GM23338 (cell line): ENCODE measurements around the gene NUDCD2. TPM values are rescaled to one million over a fixed set of nuclear protein-coding genes. Genes with fewer than 3 reads are reported as not detected.

Experiments
- ATAC-seq: fragments of 200-7000 bp; cut with Tn5 transposase; 3 replicates; pipeline ENCODE4 v1.9.1; 2020
- DNase-seq: peaks from one replicate; pipeline ENCODE4 v3.0.0-alpha.2; 2015; ENCODE audit warnings: low spot score
- H2AFZ ChIP-seq: fragments of 200-600 bp; sonication (generic); 2 replicates; pipeline ENCODE4 v1.8.0; 2016; ENCODE audit warnings: antibody characterized with exemption, mild to moderate bottlenecking, moderate library complexity
- H3F3A ChIP-seq: fragments of 200-600 bp; sonication (generic); replicated peaks from 2 replicates; pipeline ENCODE4 v1.8.0; 2017; ENCODE audit warnings: antibody characterized with exemption, mixed run types, low read depth
- H3K27ac ChIP-seq: fragments of 200-600 bp; sonication (generic); 2 replicates; pipeline ENCODE4 v1.6.1; 2016; ENCODE audit warnings: low read depth
- H3K27me3 ChIP-seq: fragments of 200-600 bp; sonication (generic); 2 replicates; pipeline ENCODE4 v1.8.0; 2016; ENCODE audit warnings: mild to moderate bottlenecking, mixed run types, moderate library complexity; ENCODE audit not compliant: insufficient read depth
- H3K36me3 ChIP-seq: fragments of 200-600 bp; sonication (generic); 2 replicates; pipeline ENCODE4 v1.8.0; 2016; ENCODE audit warnings: mild to moderate bottlenecking; ENCODE audit not compliant: insufficient read depth
- H3K4me1 ChIP-seq: fragments of 200-600 bp; sonication (generic); 2 replicates; pipeline ENCODE4 v1.8.0; 2016; ENCODE audit warnings: mild to moderate bottlenecking, moderate library complexity; ENCODE audit not compliant: insufficient read depth
- H3K4me2 ChIP-seq: fragments of 200-600 bp; sonication (generic); 2 replicates; pipeline ENCODE4 v1.7.1; 2017; ENCODE audit warnings: mixed run types
- H3K4me3 ChIP-seq: fragments of 200-600 bp; sonication (generic); 2 replicates; pipeline ENCODE4 v1.6.1; 2016; ENCODE audit warnings: mixed run types
- H3K79me2 ChIP-seq: fragments of 200-600 bp; sonication (generic); replicated peaks from 2 replicates; pipeline ENCODE4 v1.8.0; 2017; ENCODE audit warnings: mild to moderate bottlenecking; ENCODE audit not compliant: insufficient read depth
- H3K9me2 ChIP-seq: fragments of 200-600 bp; sonication (generic); 2 replicates; pipeline ENCODE4 v1.8.0; 2017; ENCODE audit not compliant: insufficient read depth
- H4K20me1 ChIP-seq: fragments of 200-600 bp; sonication (generic); replicated peaks from 2 replicates; pipeline ENCODE4 v1.8.0; 2017; ENCODE audit warnings: mild to moderate bottlenecking; ENCODE audit not compliant: insufficient read depth
- H3K27ac Mint-ChIP-seq: 2 replicates; pipeline ENCODE4 v1.8.0; 2020; ENCODE audit warnings: inconsistent platforms, mild to moderate bottlenecking, moderate library complexity, mixed read lengths
- H3K27me3 Mint-ChIP-seq: 3 replicates; pipeline ENCODE4 v1.8.0; 2022; ENCODE audit warnings: low read depth, mild to moderate bottlenecking, moderate library complexity, mixed read lengths, inconsistent platforms; ENCODE audit not compliant: insufficient read depth, poor library complexity
- H3K36me3 Mint-ChIP-seq: 3 replicates; pipeline ENCODE4 v1.8.0; 2021; ENCODE audit warnings: low read depth, mild to moderate bottlenecking, inconsistent platforms, moderate library complexity, mixed read lengths
- H3K4me1 Mint-ChIP-seq: 3 replicates; pipeline ENCODE4 v1.8.0; 2020; ENCODE audit warnings: mild to moderate bottlenecking, inconsistent platforms, mixed read lengths
- H3K4me3 Mint-ChIP-seq: 3 replicates; pipeline ENCODE4 v1.8.0; 2021; ENCODE audit warnings: moderate library complexity, mild to moderate bottlenecking, inconsistent platforms, mixed read lengths
- H3K9me3 Mint-ChIP-seq: 3 replicates; pipeline ENCODE4 v1.8.0; 2020; ENCODE audit warnings: moderate library complexity, mild to moderate bottlenecking, inconsistent platforms, mixed read lengths
- CREB1 ChIP-seq: fragments of 250-450 bp; sonication (Bioruptor Pico); IDR thresholded peaks from 2 replicates; pipeline ENCODE4 v1.5.0; 2020; ENCODE audit warnings: low read depth, mild to moderate bottlenecking, moderate library complexity
- ETS1 ChIP-seq: IDR thresholded peaks from 2 replicates; pipeline ENCODE4 v1.6.1; 2016; ENCODE audit warnings: antibody characterized with exemption
- EZH2phosphoT487 ChIP-seq: fragments of 200-600 bp; sonication (generic); IDR thresholded peaks from one replicate; pipeline ENCODE4 v1.8.1; 2018; ENCODE audit warnings: antibody characterized with exemption; ENCODE audit not compliant: unreplicated experiment
- JUNB ChIP-seq: IDR thresholded peaks from one replicate; pipeline ENCODE4 v1.6.1; 2016; ENCODE audit warnings: antibody characterized with exemption; ENCODE audit not compliant: unreplicated experiment
- REST ChIP-seq: IDR thresholded peaks from one replicate; pipeline ENCODE4 v1.6.1; 2018; ENCODE audit warnings: antibody characterized with exemption; ENCODE audit not compliant: unreplicated experiment
- STAT1 ChIP-seq: IDR thresholded peaks from one replicate; pipeline ENCODE4 v1.6.1; 2016; ENCODE audit warnings: antibody characterized with exemption; ENCODE audit not compliant: unreplicated experiment
- ZNF114 ChIP-seq: fragments of 250-450 bp; sonication (Bioruptor Pico); IDR thresholded peaks from 2 replicates; pipeline ENCODE4 v1.5.0; 2020; ENCODE audit warnings: mild to moderate bottlenecking, moderate library complexity
- polyA plus RNA-seq: library from polyadenylated mRNA; unstranded; fragments of >200 nt; fragmentation: Nextera tagmentation; extraction: Ambion mirVana; gene quantifications from 2 replicates; pipeline ENCODE4 v1.2.1, GENCODE V29; 2016
- total RNA-seq: library from RNA; depleted of rRNA; stranded (reverse); fragments of >200 nt; shearing (Covaris generic); gene quantifications from 2 replicates; pipeline ENCODE4 v1.2.3, GENCODE V29; 2014
- TF ChIP-seq, protein P1 (sequence below), 2 experiments: fragments of 200-600 bp in 1 of 2; sonication (generic) in 1 of 2; conservative IDR thresholded peaks; 2 replicates each; pipeline versions ENCODE4 v1.5.1 to v1.6.1; 2016 to 2017; ENCODE audit warnings: antibody characterized with exemption in 2 of 2, low read depth in 2 of 2, mild to moderate bottlenecking in 2 of 2, moderate library complexity in 1 of 2

NUDCD2 gene
- total and polyA plus RNA-seq, 2 experiments from 2014 or later = 23.2 to 123 TPM

GRCh38 chr5:163489745-163490075 is 29.8 kb upstream of the NUDCD2 start (continued):
- no peak for TF ChIP-seq REST
- no peak for TF ChIP-seq STAT1
- TF ChIP-seq EZH2phosphoT487 = no peak

DNA sequence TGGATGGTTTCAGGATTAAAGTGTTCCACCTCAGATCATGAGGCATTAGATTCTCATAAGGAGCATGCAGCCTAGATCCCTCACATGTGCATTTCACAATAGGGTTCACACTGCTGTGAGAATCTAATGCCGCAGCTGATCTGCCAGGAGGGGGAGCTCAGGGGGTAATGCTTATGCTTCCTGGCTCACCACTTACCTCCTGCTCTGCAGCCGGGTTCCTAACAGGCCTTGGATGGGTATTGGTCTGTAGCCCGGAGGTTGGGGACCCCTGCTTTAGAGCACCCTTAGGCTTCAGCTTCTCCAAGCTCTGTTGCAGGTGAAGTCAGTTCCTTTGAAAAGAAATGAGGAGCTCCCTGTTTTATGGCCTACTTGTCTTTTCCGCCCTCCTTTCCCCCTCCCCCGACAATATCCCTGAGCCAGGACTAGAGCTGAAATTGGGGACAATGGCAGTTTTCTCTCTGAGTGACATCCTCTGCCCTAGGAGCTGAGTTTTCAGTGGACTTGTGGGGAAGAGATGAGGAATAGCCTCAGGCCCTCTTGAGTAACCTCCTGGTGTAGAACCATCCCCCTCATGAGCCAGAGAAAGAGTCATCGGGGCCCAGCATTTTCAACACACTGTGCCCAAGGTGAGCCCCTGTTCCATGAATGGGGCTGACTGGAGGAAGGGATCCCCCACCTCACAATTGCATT is 29.3 kb upstream of the NUDCD2 start:
- peaks cover 23% of the 10 kb centered on the region for H3K9me3 Mint-ChIP-seq
- Histone ChIP-seq H4K20me1 (no peaks in the 10 kb centered on the region), H3K79me2 (no peaks in the 10 kb centered on the region; the same call in 1 of the 2 replicates), H2AFZ (no peak overlapping the region), H3K4me3 (no peak overlapping the region), H3K27ac (no peak overlapping the region), H3K9me2 (no peaks in the 10 kb centered on the region), H3K4me1 (0 out of 2 replicates have a peak, but pooled peaks cover 5% of the 10 kb centered on the region), H3K27me3 (no peaks in the 10 kb centered on the region), H3K36me3 (peaks cover 57% of the 10 kb centered on the region), H3F3A (no peaks in the 10 kb centered on the region), H3K4me2 (no peak overlapping the region)
- H3K4me3 Mint-ChIP-seq = no peak overlapping the region
- ATAC-seq = peak; percentile 98
- H3K36me3 Mint-ChIP-seq = peaks cover 83% of the 10 kb centered on the region
- no peak for TF ChIP-seq JUNB
- TF ChIP-seq, protein P1, sequence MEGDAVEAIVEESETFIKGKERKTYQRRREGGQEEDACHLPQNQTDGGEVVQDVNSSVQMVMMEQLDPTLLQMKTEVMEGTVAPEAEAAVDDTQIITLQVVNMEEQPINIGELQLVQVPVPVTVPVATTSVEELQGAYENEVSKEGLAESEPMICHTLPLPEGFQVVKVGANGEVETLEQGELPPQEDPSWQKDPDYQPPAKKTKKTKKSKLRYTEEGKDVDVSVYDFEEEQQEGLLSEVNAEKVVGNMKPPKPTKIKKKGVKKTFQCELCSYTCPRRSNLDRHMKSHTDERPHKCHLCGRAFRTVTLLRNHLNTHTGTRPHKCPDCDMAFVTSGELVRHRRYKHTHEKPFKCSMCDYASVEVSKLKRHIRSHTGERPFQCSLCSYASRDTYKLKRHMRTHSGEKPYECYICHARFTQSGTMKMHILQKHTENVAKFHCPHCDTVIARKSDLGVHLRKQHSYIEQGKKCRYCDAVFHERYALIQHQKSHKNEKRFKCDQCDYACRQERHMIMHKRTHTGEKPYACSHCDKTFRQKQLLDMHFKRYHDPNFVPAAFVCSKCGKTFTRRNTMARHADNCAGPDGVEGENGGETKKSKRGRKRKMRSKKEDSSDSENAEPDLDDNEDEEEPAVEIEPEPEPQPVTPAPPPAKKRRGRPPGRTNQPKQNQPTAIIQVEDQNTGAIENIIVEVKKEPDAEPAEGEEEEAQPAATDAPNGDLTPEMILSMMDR (conservative IDR thresholded peaks at IDR 0.05; ENCODE audit: low read depth in 2 of 2) = peak; percentile 62 to 75
- no peak for TF ChIP-seq CREB1
- no peak for TF ChIP-seq ETS1
- TF ChIP-seq ZNF114 (CRISPR knock-in tag) = no peak
- H3K4me1 Mint-ChIP-seq = peaks cover 3% of the 10 kb centered on the region; the same call in 1 of the 3 replicates
- no peak overlapping the region for H3K27ac Mint-ChIP-seq
- DNase-seq = peak; percentile 79
- no peaks in the 10 kb centered on the region for H3K27me3 Mint-ChIP-seq
